Stimulated activated CD8-positive, alpha-beta memory T cell treated with anti-CD3 and anti-CD28 coated beads, Interleukin-2, amount 100 ng/mL, for 1 hour (primary cell): ENCODE results near the gene CD1C.
"Not testable (repeated sequence)": the region's sequence is repeated elsewhere in the genome, so short reads cannot be mapped to it uniquely, and the experiment has no call there.

ENCODE experiments used
- DNase-seq, 2 donors: peaks; one replicate each; pipeline ENCODE4 v3.0.0-alpha.2; 2020; ENCODE audit warnings: low read depth in 2 of 2

The CD1C gene

GRCh38 chr1:158289811-158290210 lies at the start of gene CD1C:
CD1C (plus strand) TSS chr1:158289923; CDS start chr1:158290065, 142 bp downstream.
- DNase-seq = no peak

- DNase-seq = no peak
These were observed 43.1 kb upstream of the CD1C start for GRCh38 chr1:158246650-158247049.

- DNase-seq = no peak
These were observed 41.6 kb upstream of the CD1C start for GRCh38 chr1:158248118-158248517.

- no peak for DNase-seq
These were observed 41.0 kb upstream of the CD1C start for GRCh38 chr1:158248771-158249170.

- DNase-seq = no peak
These were observed 40.1 kb upstream of the CD1C start for GRCh38 chr1:158249646-158250045.

GRCh38 chr1:158251163-158251562 lies 38.6 kb upstream of the CD1C start:
- DNase-seq = no peak

GRCh38 chr1:158255656-158256055 lies 34.1 kb upstream of the CD1C start:
- DNase-seq = no peak

GRCh38 chr1:158256747-158257146 lies 33.0 kb upstream of the CD1C start:
- not testable (repeated sequence) for DNase-seq

- DNase-seq = no peak
These were observed 31.8 kb upstream of the CD1C start for GRCh38 chr1:158257888-158258287.

- DNase-seq = no peak
These were observed 30.6 kb upstream of the CD1C start for GRCh38 chr1:158259117-158259516.

GRCh38 chr1:158272681-158273080 lies 17.0 kb upstream of the CD1C start:
- DNase-seq = no peak

- DNase-seq = no peak
These were observed 14.9 kb upstream of the CD1C start for GRCh38 chr1:158274797-158275196.

GRCh38 chr1:158282421-158282820 lies 7.3 kb upstream of the CD1C start:
- not testable (repeated sequence) for DNase-seq

GRCh38 chr1:158283965-158284364 lies 5.8 kb upstream of the CD1C start:
- no peak for DNase-seq

- DNase-seq = no peak
These were observed 3.9 kb upstream of the CD1C start for GRCh38 chr1:158285756-158286241.

- no peak for DNase-seq
These were observed 3.2 kb upstream of the CD1C start for GRCh38 chr1:158286487-158286886.

- no peak for DNase-seq
These were observed 2.8 kb upstream of the CD1C start for GRCh38 chr1:158286941-158287346.

GRCh38 chr1:158290321-158290844 lies 660 bp downstream of the CD1C start:
- no peak for DNase-seq

GRCh38 chr1:158295791-158296190 lies 6.1 kb downstream of the CD1C start:
- DNase-seq = no peak

GRCh38 chr1:158310623-158311022 lies 20.9 kb downstream of the CD1C start:
- no peak for DNase-seq

GRCh38 chr1:158311066-158311465 lies 21.3 kb downstream of the CD1C start:
- DNase-seq = no peak

GRCh38 chr1:158323866-158324265 lies 34.1 kb downstream of the CD1C start:
- DNase-seq = no peak

GRCh38 chr1:158324395-158324794 lies 34.7 kb downstream of the CD1C start:
- DNase-seq = no peak

GRCh38 chr1:158327481-158327880 lies 37.8 kb downstream of the CD1C start:
- no peak for DNase-seq
